K562 (cell line): ENCODE results near the gene ANKS1A.

Experiments used
- CTCF ChIP-seq, 3 experiments: IDR thresholded peaks in 2 of 3; conservative IDR thresholded peaks in 1 of 3; 2 replicates each; pipeline ENCODE4 v1.5.1; 2011 to 2012; ENCODE audit warnings: low read length in 3 of 3, mild to moderate bottlenecking in 3 of 3, control low read depth in 2 of 3, improper control_type of control experiment in 1 of 3, inconsistent platforms in 1 of 3, low read depth in 1 of 3, mixed read lengths in 1 of 3, moderate library complexity in 1 of 3; ENCODE audit not compliant: insufficient read depth in 2 of 3
- FOXP1 ChIP-seq: sonication (generic); formaldehyde crosslinking; IDR thresholded peaks from 2 replicates; pipeline ENCODE4 v1.8.0; 2022; ENCODE audit warnings: mild to moderate bottlenecking, missing genetic modification reagents
- POLR2AphosphoS5 ChIP-seq: IDR thresholded peaks from 2 replicates; pipeline ENCODE4 v1.6.1; 2011; ENCODE audit warnings: mild to moderate bottlenecking, low read depth, low read length, moderate library complexity; ENCODE audit not compliant: control insufficient read depth, insufficient read depth
- REST ChIP-seq, 2 experiments: fragments of 450-650 bp; formaldehyde crosslinking in 1 of 2; IDR thresholded peaks; 2 replicates each; pipeline versions ENCODE4 v1.4.0 to v1.6.1; 2014 to 2020; ENCODE audit warnings: mild to moderate bottlenecking in 2 of 2, borderline replicate concordance in 1 of 2, low read depth in 1 of 2

DNA sequence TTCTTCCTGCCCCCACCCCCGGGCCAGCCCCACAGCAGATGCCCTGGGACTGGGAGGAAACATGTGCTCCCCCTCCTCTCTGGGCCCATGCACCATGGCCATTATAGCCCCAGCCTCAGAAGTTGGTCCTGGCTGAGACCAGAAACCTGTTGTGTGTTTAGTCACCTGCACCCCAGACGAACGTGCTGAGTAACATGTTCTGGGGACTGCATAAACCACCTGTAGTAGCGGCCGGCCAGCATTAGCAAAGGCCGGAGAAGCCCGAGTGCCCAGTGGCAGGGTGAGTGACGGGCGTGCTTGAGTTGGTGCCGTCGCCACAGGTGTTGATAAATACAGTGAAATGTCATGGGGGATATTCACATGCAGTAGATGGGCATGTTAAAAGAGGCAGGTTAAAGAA lies 178.2 kb downstream of the ANKS1A start:
- TF ChIP-seq POLR2AphosphoS5 (no peak), CTCF (IDR thresholded peaks at IDR 0.05 in 2 of 3, conservative IDR thresholded peaks at IDR 0.05 in 1 of 3; ENCODE audit: insufficient read depth in 2 of 3, low read depth in 1 of 3, low read length in 3 of 3) (no peak), REST (IDR thresholded peaks at IDR 0.05; ENCODE audit: borderline replicate concordance) (no peak), REST (CRISPR knock-in tag; IDR thresholded peaks at IDR 0.05; ENCODE audit: low read depth) (no peak), FOXP1 (CRISPR knock-in tag) (no peak)
